H9 (cell line): ENCODE results near the gene PRCD. TPM values are rescaled to one million over a fixed set of nuclear protein-coding genes. Genes with fewer than 3 reads are reported as not detected.

Source experiments
- DNase-seq: peaks from one replicate; pipeline ENCODE4 v3.0.0-alpha.2; 2017
- H2AFZ ChIP-seq: one replicate; pipeline ENCODE4 v1.6.1; 2013; ENCODE audit warnings: mild to moderate bottlenecking, low read length, control low read depth, moderate library complexity
- H2AK5ac ChIP-seq: 2 replicates; pipeline ENCODE4 v1.6.1; 2013; ENCODE audit warnings: low read length, control low read depth, mixed read lengths; ENCODE audit not compliant: insufficient read length
- H2BK120ac ChIP-seq: one replicate; pipeline ENCODE4 v1.6.1; 2013; ENCODE audit warnings: low read depth, mild to moderate bottlenecking, low read length, control low read depth, inconsistent platforms; ENCODE audit not compliant: poor library complexity, severe bottlenecking
- H2BK12ac ChIP-seq: 2 replicates; pipeline ENCODE4 v1.6.1; 2013; ENCODE audit warnings: low read length, control low read depth, mixed read lengths, low read depth; ENCODE audit not compliant: insufficient read length
- H2BK15ac ChIP-seq: 2 replicates; pipeline ENCODE4 v1.6.1; 2013; ENCODE audit warnings: low read depth, low read length, control low read depth
- H2BK20ac ChIP-seq: one replicate; pipeline ENCODE4 v1.6.1; 2013; ENCODE audit warnings: low read depth, mild to moderate bottlenecking, low read length, control low read depth, inconsistent platforms; ENCODE audit not compliant: poor library complexity, severe bottlenecking
- H2BK5ac ChIP-seq: 2 replicates; pipeline ENCODE4 v1.6.1; 2013; ENCODE audit warnings: low read length, control low read depth, mixed read lengths; ENCODE audit not compliant: insufficient read length
- H3K14ac ChIP-seq: 2 replicates; pipeline ENCODE4 v1.6.1; 2013; ENCODE audit warnings: low read length, control low read depth; ENCODE audit not compliant: insufficient read depth
- H3K18ac ChIP-seq: 2 replicates; pipeline ENCODE4 v1.6.1; 2013; ENCODE audit warnings: low read depth, mild to moderate bottlenecking, mixed read lengths, low read length, control low read depth; ENCODE audit not compliant: insufficient read length
- H3K23ac ChIP-seq: 2 replicates; pipeline ENCODE4 v1.6.1; 2013; ENCODE audit warnings: low read length, control low read depth, mixed read lengths, low read depth; ENCODE audit not compliant: insufficient read length
- H3K23me2 ChIP-seq: 2 replicates; pipeline ENCODE4 v1.6.1; 2013; ENCODE audit warnings: low read depth, mild to moderate bottlenecking, mixed read lengths, low read length, control low read depth; ENCODE audit not compliant: insufficient read length, poor library complexity, severe bottlenecking
- H3K27ac ChIP-seq: 2 replicates; pipeline ENCODE4 v1.5.1; 2013; ENCODE audit warnings: low read length, control low read depth, mixed read lengths, low read depth; ENCODE audit not compliant: insufficient read length
- H3K27me3 ChIP-seq: 2 replicates; pipeline ENCODE4 v1.6.1; 2013; ENCODE audit warnings: low read length, control low read depth, inconsistent platforms; ENCODE audit not compliant: insufficient read depth
- H3K4ac ChIP-seq: 2 replicates; pipeline ENCODE4 v1.6.1; 2013; ENCODE audit warnings: low read depth, mild to moderate bottlenecking, control low read depth, inconsistent platforms, low read length, moderate library complexity
- H3K4me1 ChIP-seq: 2 replicates; pipeline ENCODE4 v1.6.1; 2013; ENCODE audit warnings: low read length, control low read depth, inconsistent platforms; ENCODE audit not compliant: insufficient read depth
- H3K4me2 ChIP-seq: 2 replicates; pipeline ENCODE4 v1.6.1; 2013; ENCODE audit warnings: low read length, control low read depth, mixed read lengths; ENCODE audit not compliant: insufficient read length, insufficient read depth
- H3K56ac ChIP-seq: 2 replicates; pipeline ENCODE4 v1.6.1; 2013; ENCODE audit warnings: low read depth, mild to moderate bottlenecking, mixed read lengths, low read length, control low read depth; ENCODE audit not compliant: insufficient read length
- H3K79me1 ChIP-seq: 2 replicates; pipeline ENCODE4 v1.6.1; 2013; ENCODE audit warnings: low read depth, mild to moderate bottlenecking, moderate library complexity, low read length, control low read depth, inconsistent platforms; ENCODE audit not compliant: insufficient read depth, poor library complexity, severe bottlenecking
- H3K79me2 ChIP-seq: 2 replicates; pipeline ENCODE4 v1.6.1; 2013; ENCODE audit warnings: low read length, control low read depth, inconsistent platforms; ENCODE audit not compliant: insufficient read depth
- H3K9ac ChIP-seq: 2 replicates; pipeline ENCODE4 v1.6.1; 2013; ENCODE audit warnings: low read length, control low read depth, mixed read lengths; ENCODE audit not compliant: insufficient read length; ENCODE audit errors: extremely low read depth
- H3K9me3 ChIP-seq: one replicate; pipeline ENCODE4 v1.6.1; 2013; ENCODE audit warnings: low read depth, low read length, inconsistent platforms; ENCODE audit not compliant: control insufficient read depth
- H3T11ph ChIP-seq: one replicate; pipeline ENCODE4 v1.6.1; 2013; ENCODE audit warnings: mild to moderate bottlenecking, low read length, control low read depth, inconsistent platforms
- H4K20me1 ChIP-seq: one replicate; pipeline ENCODE4 v1.6.1; 2013; ENCODE audit not compliant: control insufficient read depth, insufficient read length, insufficient read depth
- H4K5ac ChIP-seq: 2 replicates; pipeline ENCODE4 v1.6.1; 2013; ENCODE audit warnings: low read depth, mild to moderate bottlenecking, mixed read lengths, low read length, control low read depth; ENCODE audit not compliant: insufficient read length
- H4K8ac ChIP-seq: replicated peaks from 2 replicates; pipeline ENCODE4 v1.6.1; 2013; ENCODE audit warnings: low read length, control low read depth, mixed read lengths, low read depth; ENCODE audit not compliant: insufficient read length
- H4K91ac ChIP-seq: 2 replicates; pipeline ENCODE4 v1.6.1; 2013; ENCODE audit warnings: low read depth, mild to moderate bottlenecking, moderate library complexity, mixed read lengths, low read length, control low read depth; ENCODE audit not compliant: insufficient read length
- H3K27ac Mint-ChIP-seq, 3 experiments: 2 replicates in 2 of 3; 3 replicates in 1 of 3; pipeline ENCODE4 v1.8.0; 2020 to 2021; ENCODE audit warnings: mixed read lengths in 3 of 3, mild to moderate bottlenecking in 1 of 3, moderate library complexity in 1 of 3
- H3K27me3 Mint-ChIP-seq: 2 replicates; pipeline ENCODE4 v1.8.0; 2021; ENCODE audit warnings: low read depth, mild to moderate bottlenecking, moderate library complexity, mixed read lengths
- H3K36me3 Mint-ChIP-seq, 3 experiments: 2 replicates in 2 of 3; 3 replicates in 1 of 3; pipeline ENCODE4 v1.8.0; 2020 to 2021; ENCODE audit warnings: low read depth in 3 of 3, mixed read lengths in 3 of 3; ENCODE audit not compliant: insufficient read depth in 1 of 3
- H3K4me1 Mint-ChIP-seq, 2 experiments: 2 replicates each; pipeline ENCODE4 v1.8.0; 2020; ENCODE audit warnings: mixed read lengths in 2 of 2
- H3K4me3 Mint-ChIP-seq, 2 experiments: 2 replicates in 1 of 2; 3 replicates in 1 of 2; pipeline ENCODE4 v1.8.0; 2020 to 2021; ENCODE audit warnings: mild to moderate bottlenecking in 2 of 2, mixed read lengths in 2 of 2, moderate library complexity in 1 of 2
- H3K9me3 Mint-ChIP-seq, 2 experiments: 2 replicates in 1 of 2; 3 replicates in 1 of 2; pipeline ENCODE4 v1.8.0; 2020; ENCODE audit warnings: mild to moderate bottlenecking in 2 of 2, mixed read lengths in 2 of 2, moderate library complexity in 1 of 2
- whole genome bisulfite sequencing: extraction: QIAGEN DNeasy Blood & Tissue Kit; methylation state at CpG from one replicate; pipeline ENCODE4 v1.1.7; 2013; ENCODE audit warnings: missing lambda C conversion rate, low lambda C conversion rate, mixed read lengths; ENCODE audit not compliant: insufficient read length; ENCODE audit errors: extremely low coverage; 5-methylcytosine and 5-hydroxymethylcytosine counted together
- total RNA-seq: library from RNA; stranded (reverse); gene quantifications from 2 replicates; pipeline ENCODE4 v1.2.1, GENCODE V29; 2021
- TF ChIP-seq, protein P1 (sequence below): fragments of 200-600 bp; sonication (generic); conservative IDR thresholded peaks from 3 replicates; pipeline ENCODE4 v1.8.0; 2021; ENCODE audit warnings: antibody characterized with exemption, mild to moderate bottlenecking

Gene PRCD
- total RNA-seq, 1 experiment from 2014 or later: 0.46 TPM

DNA sequence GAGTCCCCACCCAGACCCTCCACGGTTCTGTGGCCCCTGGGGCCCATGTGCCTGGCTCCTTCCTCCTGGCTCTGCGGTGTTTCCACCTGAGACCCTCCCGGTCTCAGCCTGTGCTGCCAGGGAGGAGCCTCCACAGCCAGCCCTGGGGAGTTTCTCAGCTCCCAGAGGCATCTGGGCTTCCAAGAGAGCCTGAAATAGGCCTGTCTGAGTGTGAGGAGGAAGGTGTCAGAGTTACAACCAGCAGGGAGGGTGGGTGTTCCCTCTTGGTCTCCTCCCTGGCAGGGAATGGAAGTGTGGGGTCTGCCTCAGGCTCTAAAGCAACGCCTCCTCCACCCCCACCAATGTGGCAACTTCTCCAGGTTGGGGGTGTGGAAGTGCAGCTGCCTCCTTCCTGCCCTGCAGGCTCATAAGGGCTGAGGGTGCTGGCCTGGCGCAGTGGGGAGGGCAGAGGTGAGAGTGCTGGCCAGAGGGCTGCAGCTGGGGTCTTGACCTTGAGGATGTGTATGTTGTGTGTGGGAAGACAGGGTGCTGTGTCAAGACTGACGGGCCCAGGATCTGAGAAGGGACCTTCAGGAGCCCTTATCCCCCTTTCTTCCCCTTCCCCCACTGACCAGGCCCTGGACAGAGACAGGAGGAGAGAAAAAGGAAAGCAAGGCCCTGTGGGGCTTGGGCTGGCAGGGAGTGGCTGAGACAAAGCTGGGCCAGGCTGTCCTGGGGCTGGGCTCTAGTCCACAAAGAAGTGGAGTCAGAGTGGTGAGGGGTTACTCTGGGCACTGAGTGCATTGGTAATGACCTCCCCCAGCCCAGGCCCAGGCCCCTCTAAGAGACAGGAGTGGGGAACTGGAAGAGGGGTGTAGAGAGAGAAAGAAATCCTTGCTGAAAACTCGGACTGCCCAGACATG, 4.8 kb upstream of the PRCD start:
- Histone ChIP-seq H2BK12ac (no peak overlapping the region), H3K27me3 (peaks cover 20% of the 10 kb centered on the region; the same call in 1 of the 2 replicates), H3K14ac (no peak overlapping the region; the same call in 1 of the 2 replicates), H4K91ac (no peak overlapping the region), H3K9ac (no peak overlapping the region), H2BK20ac (no peak overlapping the region), H3K79me1 (no peaks in the 10 kb centered on the region), H4K5ac (no peak overlapping the region), H3K79me2 (no peaks in the 10 kb centered on the region), H3K18ac (no peak overlapping the region), H3K4ac (no peak overlapping the region), H3K27ac (no peak overlapping the region), H2AK5ac (no peak overlapping the region), H3K23ac (no peak overlapping the region), H2AFZ (no peak overlapping the region), H3K9me3 (no peaks in the 10 kb centered on the region), H3K56ac (no peak overlapping the region), H2BK5ac (no peak overlapping the region), H3K23me2 (peaks cover 7% of the 10 kb centered on the region), H3K4me1 (no peaks in the 10 kb centered on the region), H4K8ac (no peak overlapping the region), H3K4me2 (no peak overlapping the region), H4K20me1 (peaks cover 4% of the 10 kb centered on the region), H3T11ph (no peak overlapping the region), H2BK15ac (no peak overlapping the region), H2BK120ac (no peak overlapping the region)
- H3K27me3 Mint-ChIP-seq: peaks cover 65% of the 10 kb centered on the region
- no peak overlapping the region; a peak in 2 of 7 replicates for H3K27ac Mint-ChIP-seq
- no peaks in the 10 kb centered on the region for H3K9me3 Mint-ChIP-seq
- H3K4me1 Mint-ChIP-seq: peaks cover 12 to 30% of the 10 kb centered on the region in 2 experiments
- TF ChIP-seq, protein P1, sequence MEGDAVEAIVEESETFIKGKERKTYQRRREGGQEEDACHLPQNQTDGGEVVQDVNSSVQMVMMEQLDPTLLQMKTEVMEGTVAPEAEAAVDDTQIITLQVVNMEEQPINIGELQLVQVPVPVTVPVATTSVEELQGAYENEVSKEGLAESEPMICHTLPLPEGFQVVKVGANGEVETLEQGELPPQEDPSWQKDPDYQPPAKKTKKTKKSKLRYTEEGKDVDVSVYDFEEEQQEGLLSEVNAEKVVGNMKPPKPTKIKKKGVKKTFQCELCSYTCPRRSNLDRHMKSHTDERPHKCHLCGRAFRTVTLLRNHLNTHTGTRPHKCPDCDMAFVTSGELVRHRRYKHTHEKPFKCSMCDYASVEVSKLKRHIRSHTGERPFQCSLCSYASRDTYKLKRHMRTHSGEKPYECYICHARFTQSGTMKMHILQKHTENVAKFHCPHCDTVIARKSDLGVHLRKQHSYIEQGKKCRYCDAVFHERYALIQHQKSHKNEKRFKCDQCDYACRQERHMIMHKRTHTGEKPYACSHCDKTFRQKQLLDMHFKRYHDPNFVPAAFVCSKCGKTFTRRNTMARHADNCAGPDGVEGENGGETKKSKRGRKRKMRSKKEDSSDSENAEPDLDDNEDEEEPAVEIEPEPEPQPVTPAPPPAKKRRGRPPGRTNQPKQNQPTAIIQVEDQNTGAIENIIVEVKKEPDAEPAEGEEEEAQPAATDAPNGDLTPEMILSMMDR: no peak
- WGBS: no CpG with 5 or more reads among the region's 7 CpGs
- no peaks in the 10 kb centered on the region for H3K36me3 Mint-ChIP-seq
- H3K4me3 Mint-ChIP-seq: no peak overlapping the region
- no peak for DNase-seq
